HCT116 (cell line): ENCODE measurements around the gene MUS81. TPM values are rescaled to one million over a fixed set of nuclear protein-coding genes. Genes with fewer than 3 reads are reported as not detected.

Experiments used
- ATAC-seq: fragments of 200-7000 bp; cut with Tn5 transposase; 2 replicates; pipeline ENCODE4 v1.9.1; 2020; ENCODE audit warnings: mild to moderate bottlenecking, moderate library complexity
- BruUV-seq: library from RNA; stranded (reverse); fragments of 400-500 nt; replicated peaks from 2 replicates; lab custom pipeline; 2021; lab: Mats Ljungman, UMichigan
- CTCF ChIA-PET: fragments of 300-600 bp; sonication (Branson Sonifier 250); formaldehyde crosslinking; loops from one replicate; lab custom pipeline; 2021; ENCODE audit warnings: antibody characterized with exemption; lab: Charles Lee
- POLR2A ChIA-PET: fragments of 300-600, 350-600 bp; sonication (Branson Sonifier 250); formaldehyde crosslinking; loops from one replicate; lab custom pipeline; 2021; ENCODE audit warnings: antibody characterized with exemption; lab: Charles Lee
- RAD21 ChIA-PET, 2 experiments: fragments of 300-600 bp; sonication (Branson Sonifier 250); formaldehyde crosslinking; loops; one replicate each; lab custom pipeline; 2023; ENCODE audit warnings: low total read pairs in 2 of 2; ENCODE audit not compliant: uncharacterized antibody in 2 of 2, unreplicated experiment in 2 of 2, low non-redundant PET in 1 of 2; lab: Charles Lee
- DNase-seq: peaks from one replicate; pipeline ENCODE4 v3.0.0-alpha.2; 2010; ENCODE audit warnings: low read depth, low spot score
- H2AFZ ChIP-seq: fragments of 200-600 bp; shearing (Covaris generic), sonication (generic); 2 replicates; pipeline ENCODE4 v1.6.1; 2017; ENCODE audit warnings: low read depth, mixed run types, mixed read lengths, antibody characterized with exemption, low read length; ENCODE audit not compliant: poor library complexity, severe bottlenecking
- H3K27ac ChIP-seq: 2 replicates; pipeline ENCODE4 v1.5.1; 2012; ENCODE audit warnings: low read depth, low read length
- H3K27me3 ChIP-seq: fragments of 200-600 bp; sonication (generic); 2 replicates; pipeline ENCODE4 v1.6.1; 2016; ENCODE audit warnings: mixed run types, low read length, mixed read lengths; ENCODE audit not compliant: insufficient read depth
- H3K36me3 ChIP-seq, 2 experiments: fragments of 200-500 bp in 1 of 2; fragments of 200-600 bp in 1 of 2; sonication (Bioruptor generic) in 1 of 2; sonication (generic) in 1 of 2; 2 replicates each; pipeline versions ENCODE4 v1.5.1 to v1.6.1; 2014 to 2016; ENCODE audit warnings: low read length in 2 of 2, inconsistent platforms in 1 of 2, mixed read lengths in 1 of 2, mixed run types in 1 of 2; ENCODE audit not compliant: insufficient read depth in 2 of 2, control insufficient read depth in 1 of 2
- H3K4me1 ChIP-seq, 2 experiments: fragments of 200-600 bp in 1 of 2; sonication (generic) in 1 of 2; 2 replicates each; pipeline versions ENCODE4 v1.5.1 to v1.6.1; 2012 to 2017; ENCODE audit warnings: low read length in 2 of 2, inconsistent platforms in 1 of 2, mild to moderate bottlenecking in 1 of 2, mixed read lengths in 1 of 2, mixed run types in 1 of 2, moderate library complexity in 1 of 2; ENCODE audit not compliant: insufficient read depth in 2 of 2, control insufficient read depth in 1 of 2
- H3K4me2 ChIP-seq: fragments of 200-600 bp; sonication (generic); 2 replicates; pipeline ENCODE4 v1.6.1; 2017; ENCODE audit warnings: mixed run types, low read length, mixed read lengths
- H3K4me3 ChIP-seq, 2 experiments: fragments of 200-600 bp in 1 of 2; sonication (generic) in 1 of 2; replicated peaks in 1 of 2; 2 replicates each; pipeline ENCODE4 v1.5.1; 2011 to 2016; ENCODE audit warnings: low read length in 2 of 2, control low read depth in 1 of 2, low read depth in 1 of 2, mild to moderate bottlenecking in 1 of 2, mixed read lengths in 1 of 2, mixed run types in 1 of 2
- H3K79me2 ChIP-seq: fragments of 200-600 bp; sonication (generic); 2 replicates; pipeline ENCODE4 v1.6.1; 2017; ENCODE audit warnings: mild to moderate bottlenecking, mixed run types, low read length, moderate library complexity, mixed read lengths; ENCODE audit not compliant: insufficient read depth
- H3K9ac ChIP-seq: fragments of 200-600 bp; sonication (generic); 2 replicates; pipeline ENCODE4 v1.6.1; 2016; ENCODE audit warnings: low read length, mixed read lengths
- H3K9me2 ChIP-seq: fragments of 200-600 bp; sonication (generic), shearing (Covaris generic); 2 replicates; pipeline ENCODE4 v1.6.1; 2017; ENCODE audit warnings: mixed run types, mild to moderate bottlenecking, moderate library complexity; ENCODE audit not compliant: insufficient read depth
- H3K9me3 ChIP-seq, 2 experiments: fragments of 200-500 bp in 1 of 2; fragments of 200-600 bp in 1 of 2; sonication (Bioruptor generic) in 1 of 2; sonication (generic) in 1 of 2; 2 replicates each; pipeline ENCODE4 v1.6.1; 2014 to 2017; ENCODE audit warnings: low read length in 2 of 2, mixed read lengths in 2 of 2, inconsistent platforms in 1 of 2, low read depth in 1 of 2, mild to moderate bottlenecking in 1 of 2, mixed run types in 1 of 2, moderate library complexity in 1 of 2; ENCODE audit not compliant: control insufficient read depth in 1 of 2, insufficient read depth in 1 of 2
- H4K20me1 ChIP-seq: fragments of 200-600 bp; sonication (generic), shearing (Covaris generic); 2 replicates; pipeline ENCODE4 v1.6.1; 2017; ENCODE audit warnings: mixed run types, mild to moderate bottlenecking, moderate library complexity; ENCODE audit not compliant: insufficient read depth
- CBX3 ChIP-seq: IDR thresholded peaks from 2 replicates; pipeline ENCODE4 v1.6.1; 2012; ENCODE audit warnings: low read depth
- EGR1 ChIP-seq: IDR thresholded peaks from 2 replicates; pipeline ENCODE4 v1.6.1; 2012; ENCODE audit warnings: low read depth
- ELF1 ChIP-seq: IDR thresholded peaks from 2 replicates; pipeline ENCODE4 v1.6.1; 2012; ENCODE audit warnings: low read depth, borderline replicate concordance
- EZH2 ChIP-seq: fragments of 200-600 bp; sonication (generic); IDR thresholded peaks from 2 replicates; pipeline ENCODE4 v1.6.1; 2017; ENCODE audit warnings: antibody characterized with exemption, mixed run types
- EZH2phosphoT487 ChIP-seq: fragments of 200-600 bp; IDR thresholded peaks from 2 replicates; pipeline ENCODE4 v1.6.1; 2018; ENCODE audit warnings: antibody characterized with exemption, borderline replicate concordance
- FOSL1 ChIP-seq: IDR thresholded peaks from 2 replicates; pipeline ENCODE4 v1.6.1; 2012; ENCODE audit warnings: low read depth
- JUND ChIP-seq: IDR thresholded peaks from 2 replicates; pipeline ENCODE4 v1.6.1; 2012
- POLR2A ChIP-seq: IDR thresholded peaks from 2 replicates; pipeline ENCODE4 v1.7.0; 2011; ENCODE audit warnings: borderline replicate concordance; ENCODE audit not compliant: insufficient read depth, insufficient read length; ENCODE audit errors: extremely low read depth
- POLR2AphosphoS5 ChIP-seq: IDR thresholded peaks from 2 replicates; pipeline ENCODE4 v1.6.1; 2011; ENCODE audit warnings: mild to moderate bottlenecking, low read depth, low read length, moderate library complexity
- RAD21 ChIP-seq: IDR thresholded peaks from 2 replicates; pipeline ENCODE4 v1.6.1; 2012; ENCODE audit warnings: low read depth, mild to moderate bottlenecking
- SIN3A ChIP-seq: IDR thresholded peaks from 2 replicates; pipeline ENCODE4 v1.6.1; 2012; ENCODE audit warnings: low read depth
- SP1 ChIP-seq: IDR thresholded peaks from 2 replicates; pipeline ENCODE4 v1.6.1; 2012; ENCODE audit warnings: low read depth
- SRF ChIP-seq: IDR thresholded peaks from 2 replicates; pipeline ENCODE4 v1.6.1; 2012; ENCODE audit warnings: low read depth
- TCF7L2 ChIP-seq: IDR thresholded peaks from 2 replicates; pipeline ENCODE4 v1.7.0; 2011; ENCODE audit warnings: borderline replicate concordance, inconsistent platforms; ENCODE audit not compliant: insufficient read depth, insufficient read length; ENCODE audit errors: extremely low read depth
- intact Hi-C: fragments of 100-400 bp; cut with micrococcal nuclease; formaldehyde crosslinking; loops from 2 replicates; pipeline ENCODE4 v1.10.0; 2022
- total RNA-seq: library from RNA; stranded (reverse); gene quantifications from one replicate; pipeline ENCODE4 v1.2.1, GENCODE V29; 2021; ENCODE audit not compliant: unreplicated experiment
- TF ChIP-seq, protein P1 (sequence below): IDR thresholded peaks from 2 replicates; pipeline ENCODE4 v1.6.1; 2012
- TF ChIP-seq, protein P2 (sequence below), 3 experiments: fragments of 200-600 bp in 1 of 3; sonication (generic) in 1 of 3; IDR thresholded peaks in 2 of 3; conservative IDR thresholded peaks in 1 of 3; 2 replicates each; pipeline ENCODE4 v1.5.1; 2012 to 2017; ENCODE audit warnings: low read depth in 2 of 3, low read length in 2 of 3, antibody characterized with exemption in 1 of 3, borderline replicate concordance in 1 of 3, control low read depth in 1 of 3, mild to moderate bottlenecking in 1 of 3, mixed read lengths in 1 of 3, mixed run types in 1 of 3, moderate library complexity in 1 of 3; ENCODE audit not compliant: insufficient read depth in 1 of 3
- TF ChIP-seq, protein P3 (sequence below): IDR thresholded peaks from 2 replicates; pipeline ENCODE4 v1.6.1; 2012

Gene MUS81
- total RNA-seq, 1 experiment from 2014 or later: 47.2 TPM

DNA sequence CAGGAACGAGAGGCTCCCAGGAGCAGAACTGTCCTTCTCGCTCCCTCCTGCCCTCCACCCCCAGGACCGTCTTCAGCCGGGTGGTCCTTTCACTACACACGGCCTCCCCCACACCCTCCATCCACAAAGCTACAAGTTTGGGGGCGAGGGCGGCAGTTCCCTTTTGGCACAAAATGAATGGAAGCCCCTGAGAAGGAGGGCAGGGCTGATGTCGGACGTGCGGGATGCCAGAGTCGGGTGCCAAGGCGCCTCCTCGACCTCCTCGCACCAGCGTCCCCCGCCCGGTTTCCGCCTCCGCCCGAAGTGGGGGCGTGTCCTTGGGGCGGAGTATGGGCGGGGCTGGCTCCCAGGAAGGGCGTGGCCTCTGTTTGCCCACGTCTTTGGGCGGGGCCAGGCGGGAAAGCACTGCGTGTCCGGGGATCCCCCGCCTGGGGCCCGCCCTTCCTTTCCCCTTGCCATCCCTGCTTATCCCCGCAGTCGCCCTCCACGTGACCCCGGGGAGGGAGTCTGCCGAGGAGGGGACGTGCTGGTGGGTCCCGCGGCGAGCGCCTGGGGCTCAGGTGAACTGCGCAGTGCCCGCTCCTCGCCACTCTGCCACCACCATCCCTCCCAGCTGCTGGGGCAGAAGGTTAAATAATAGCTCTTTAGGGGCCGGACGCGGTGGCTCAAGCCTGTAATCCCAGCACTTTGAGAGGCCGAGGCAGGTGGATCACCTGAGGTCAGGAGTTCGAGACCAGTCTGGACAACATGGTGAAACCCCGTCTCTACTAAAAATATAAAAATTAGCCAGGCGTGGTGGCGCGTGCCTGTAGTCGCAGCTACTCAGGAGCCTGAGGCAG is 13.3 kb downstream of the MUS81 start:
- Histone ChIP-seq H3K36me3 (no peaks in the 10 kb centered on the region), H3K4me2 (peak overlapping the region; percentile 81), H3K27me3 (no peaks in the 10 kb centered on the region), H2AFZ (no peak overlapping the region), H3K4me3 (peak overlapping the region; percentile 52 to 55), H3K9me2 (no peaks in the 10 kb centered on the region), H3K9me3 (no peaks in the 10 kb centered on the region), H3K27ac (peak overlapping the region; percentile 55), H3K4me1 (peaks cover 10 to 13% of the 10 kb centered on the region in 2 experiments; a peak in 3 of 4 replicates), H3K9ac (peak overlapping the region; percentile 58), H3K79me2 (no peaks in the 10 kb centered on the region), H4K20me1 (no peaks in the 10 kb centered on the region)
- intact Hi-C loops: loop anchor here (5.0 kb wide), 1 partner anchor 161 kb away; the partner anchor contains the start of gene KAT5
- BruUV-seq: TSS peak; percentile 64
- POLR2A ChIA-PET: interaction anchor here (1.0 to 1.7 kb wide), 4 partner anchors 11 to 18 kb away, joined by 3 to 6 read pairs (median 5); partner anchors contain the start of genes CCDC85B, CFL1 and FIBP
- CTCF ChIA-PET: interaction anchor here (0.8 to 1.8 kb wide), 4 partner anchors 11 to 172 kb away, joined by 3 to 21 read pairs (median 10); partner anchors contain the start of genes FIBP and MUS81
- ATAC-seq (peak; percentile 90), DNase-seq (peak; percentile 83)
- TF ChIP-seq SP1 (peak; percentile 75), EGR1 (peak; percentile 84), POLR2AphosphoS5 (peak; percentile 79), CBX3 (no peak), FOSL1 (no peak), SRF (no peak), TCF7L2 (no peak), ELF1 (no peak), POLR2A (no peak), JUND (no peak), EZH2phosphoT487 (no peak), SIN3A (peak; percentile 48; the same call in 1 of the 2 replicates), EZH2 (no peak), RAD21 (no peak)
- TF ChIP-seq, protein P1, sequence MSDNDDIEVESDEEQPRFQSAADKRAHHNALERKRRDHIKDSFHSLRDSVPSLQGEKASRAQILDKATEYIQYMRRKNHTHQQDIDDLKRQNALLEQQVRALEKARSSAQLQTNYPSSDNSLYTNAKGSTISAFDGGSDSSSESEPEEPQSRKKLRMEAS: peak; percentile 88
- TF ChIP-seq, protein P2, sequence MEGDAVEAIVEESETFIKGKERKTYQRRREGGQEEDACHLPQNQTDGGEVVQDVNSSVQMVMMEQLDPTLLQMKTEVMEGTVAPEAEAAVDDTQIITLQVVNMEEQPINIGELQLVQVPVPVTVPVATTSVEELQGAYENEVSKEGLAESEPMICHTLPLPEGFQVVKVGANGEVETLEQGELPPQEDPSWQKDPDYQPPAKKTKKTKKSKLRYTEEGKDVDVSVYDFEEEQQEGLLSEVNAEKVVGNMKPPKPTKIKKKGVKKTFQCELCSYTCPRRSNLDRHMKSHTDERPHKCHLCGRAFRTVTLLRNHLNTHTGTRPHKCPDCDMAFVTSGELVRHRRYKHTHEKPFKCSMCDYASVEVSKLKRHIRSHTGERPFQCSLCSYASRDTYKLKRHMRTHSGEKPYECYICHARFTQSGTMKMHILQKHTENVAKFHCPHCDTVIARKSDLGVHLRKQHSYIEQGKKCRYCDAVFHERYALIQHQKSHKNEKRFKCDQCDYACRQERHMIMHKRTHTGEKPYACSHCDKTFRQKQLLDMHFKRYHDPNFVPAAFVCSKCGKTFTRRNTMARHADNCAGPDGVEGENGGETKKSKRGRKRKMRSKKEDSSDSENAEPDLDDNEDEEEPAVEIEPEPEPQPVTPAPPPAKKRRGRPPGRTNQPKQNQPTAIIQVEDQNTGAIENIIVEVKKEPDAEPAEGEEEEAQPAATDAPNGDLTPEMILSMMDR (IDR thresholded peaks at IDR 0.05 in 2 of 3, conservative IDR thresholded peaks at IDR 0.05 in 1 of 3; ENCODE audit: borderline replicate concordance in 1 of 3, insufficient read depth in 1 of 3, low read depth in 2 of 3, low read length in 2 of 3): no peak
- TF ChIP-seq, protein P3, sequence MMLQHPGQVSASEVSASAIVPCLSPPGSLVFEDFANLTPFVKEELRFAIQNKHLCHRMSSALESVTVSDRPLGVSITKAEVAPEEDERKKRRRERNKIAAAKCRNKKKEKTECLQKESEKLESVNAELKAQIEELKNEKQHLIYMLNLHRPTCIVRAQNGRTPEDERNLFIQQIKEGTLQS: no peak
- RAD21 ChIA-PET: interaction anchor here in 1 of 2 experiments (0.5 kb wide), 1 partner anchor 104 kb away, joined by 3 read pairs; no protein-coding TSS in a partner anchor
